GM18511 (cell line): Measurements from ENCODE around the gene VWA8.
"Not testable (repeated sequence)": the region's sequence is repeated elsewhere in the genome, so short reads cannot be mapped to it uniquely, and the experiment has no call there.

Source experiments
- ATAC-seq: cut with Tn5 transposase; IDR thresholded peaks from one replicate; pipeline ENCODE4 v1.9.1; 2021; ENCODE audit warnings: mild to moderate bottlenecking, moderate library complexity; ENCODE audit not compliant: unreplicated experiment

Gene VWA8

DNA sequence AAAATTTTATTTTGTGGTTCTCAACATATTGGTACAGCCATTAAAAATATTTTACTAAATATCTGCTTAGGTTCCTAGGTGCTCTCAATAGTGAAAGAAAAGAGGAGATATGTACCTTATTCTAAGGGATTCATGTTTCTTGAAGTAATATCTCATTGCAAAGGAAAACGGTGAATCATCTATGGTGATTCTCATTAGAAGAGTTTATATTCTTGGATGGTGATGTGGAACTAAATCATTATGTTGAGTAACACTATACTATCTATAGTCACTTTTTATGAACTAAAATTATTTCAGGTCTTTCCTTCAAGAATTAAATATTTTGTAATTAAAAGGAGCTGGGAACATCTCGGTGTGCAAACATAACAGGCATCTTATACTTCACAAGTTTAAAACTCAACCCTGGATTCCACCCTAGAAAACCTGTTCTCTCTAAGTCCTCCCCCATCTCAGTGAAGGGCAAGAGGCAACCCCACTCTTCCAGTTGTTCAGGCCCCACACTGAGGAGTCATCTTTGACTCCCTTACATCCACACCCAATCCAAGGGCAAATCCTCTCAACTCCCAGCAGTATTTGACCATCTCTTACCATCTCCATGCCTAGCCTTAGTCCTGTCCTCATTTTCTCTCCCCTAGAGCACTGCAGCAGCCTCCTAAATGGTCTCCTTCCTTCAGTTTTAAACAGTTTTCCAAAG lies 363.4 kb downstream of the VWA8 start:
- no peak for ATAC-seq

DNA sequence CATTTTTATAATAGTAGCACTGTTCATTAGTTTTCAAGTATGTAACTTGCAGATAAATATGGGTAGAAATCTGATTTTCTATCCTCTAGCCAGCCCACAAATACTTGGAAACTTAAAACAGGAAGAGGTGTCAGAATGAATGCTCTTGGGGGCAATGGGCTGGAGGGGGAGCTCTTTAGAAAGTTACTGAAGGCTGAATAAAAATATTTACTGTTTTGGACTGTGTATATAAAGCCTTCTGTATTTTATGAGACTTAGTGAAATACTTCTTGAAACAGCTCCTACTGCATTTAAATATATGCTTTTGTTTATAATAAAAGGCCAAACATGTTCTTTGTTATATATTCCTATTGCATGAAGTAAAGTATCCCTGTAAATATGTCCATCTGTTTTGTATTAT lies 364.7 kb downstream of the VWA8 start:
- ATAC-seq: no peak

DNA sequence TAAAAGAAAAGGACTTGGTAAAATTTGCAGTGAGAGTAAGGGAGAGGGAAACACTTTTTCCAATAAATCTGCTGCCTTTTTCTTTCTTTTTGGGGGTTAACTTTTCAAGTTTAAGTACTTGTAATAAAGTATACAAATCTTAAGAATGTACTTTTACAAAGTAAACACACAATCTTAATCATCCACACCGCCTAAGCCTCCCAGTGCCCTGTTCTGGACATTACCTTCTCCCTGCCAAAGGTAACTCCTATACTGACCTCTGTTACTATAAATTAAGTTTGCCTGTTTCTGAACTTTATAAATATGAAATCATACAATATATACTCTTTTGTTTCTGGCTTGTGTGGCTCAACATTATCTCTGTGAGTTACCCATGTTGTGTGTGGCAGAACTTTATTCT lies 365.6 kb downstream of the VWA8 start:
- no peak for ATAC-seq

DNA sequence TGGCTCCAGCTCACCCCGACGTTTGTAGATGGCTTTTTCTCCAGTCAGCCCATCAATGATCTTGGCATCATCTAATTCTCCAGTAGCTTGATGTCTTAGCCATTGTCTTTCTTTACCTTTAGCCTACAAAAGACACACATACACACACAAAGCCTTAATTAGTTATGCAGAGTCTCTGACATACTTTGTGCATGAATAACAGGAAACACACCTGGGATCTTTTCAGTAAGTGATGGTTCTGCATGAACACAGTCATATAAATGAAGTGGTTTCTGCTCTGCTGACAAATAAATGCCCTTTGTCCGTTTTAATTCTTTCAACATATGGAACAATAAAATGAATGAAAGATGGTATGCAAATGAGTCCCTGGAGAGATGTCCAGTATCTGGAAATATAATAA lies 370.3 kb downstream of the VWA8 start:
- ATAC-seq: no peak

DNA sequence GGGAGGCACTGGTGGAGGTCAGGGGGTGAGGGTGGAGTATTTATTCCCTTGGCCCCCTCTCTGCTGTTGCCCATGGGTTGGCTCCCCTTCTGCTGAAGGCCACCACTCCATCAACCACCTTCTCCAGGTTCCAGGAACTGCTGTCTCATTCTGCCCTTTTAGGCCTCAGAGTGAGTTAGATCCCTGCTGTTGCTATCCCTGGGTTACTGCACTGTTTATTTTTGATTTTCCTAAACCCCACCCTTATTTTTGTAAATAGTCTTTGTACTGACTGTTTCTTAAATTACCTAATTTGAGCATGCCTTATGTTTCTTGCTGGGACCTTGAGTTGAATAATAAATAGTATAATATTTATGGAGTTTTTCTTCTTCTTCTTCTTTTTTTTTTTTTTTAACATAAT lies 370.8 kb downstream of the VWA8 start:
- no peak for ATAC-seq

DNA sequence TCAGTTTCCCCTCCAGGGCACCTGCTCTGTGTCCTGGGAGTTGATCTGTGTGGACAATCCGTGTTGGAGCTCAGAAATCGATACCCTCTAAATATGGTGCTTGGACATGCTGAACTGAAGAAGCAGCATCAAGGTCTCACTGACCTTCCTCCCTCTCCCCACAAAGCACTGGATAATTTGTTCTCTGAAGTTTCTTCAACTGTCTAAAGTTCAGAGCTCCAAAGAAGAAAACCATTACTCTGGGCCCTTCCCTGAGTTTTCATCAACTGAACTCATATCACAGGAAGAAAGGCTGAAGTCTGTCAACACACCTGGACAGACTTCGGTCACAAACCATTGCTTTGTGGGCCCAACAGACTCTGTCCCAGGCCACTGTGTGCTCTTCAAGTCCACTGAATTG lies 371.5 kb downstream of the VWA8 start:
- ATAC-seq: no peak

DNA sequence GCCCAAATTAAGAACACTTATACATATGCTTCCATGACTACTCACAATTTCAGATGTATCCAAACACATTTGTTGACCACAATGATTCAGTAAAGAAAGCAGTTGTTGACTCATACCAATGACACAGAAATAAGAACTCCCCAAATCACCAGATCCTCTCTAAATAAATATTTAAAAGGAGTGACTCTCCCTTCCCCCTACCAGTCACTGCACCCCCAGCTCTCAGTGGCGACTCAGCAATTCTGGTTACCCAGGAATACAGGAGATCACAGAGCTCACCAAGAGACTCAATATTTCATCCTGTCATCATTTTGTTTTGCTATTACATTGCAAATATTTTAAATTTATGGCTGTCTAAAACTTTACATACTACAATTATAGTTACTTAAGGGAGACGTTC lies 372.0 kb downstream of the VWA8 start:
- no peak for ATAC-seq

DNA sequence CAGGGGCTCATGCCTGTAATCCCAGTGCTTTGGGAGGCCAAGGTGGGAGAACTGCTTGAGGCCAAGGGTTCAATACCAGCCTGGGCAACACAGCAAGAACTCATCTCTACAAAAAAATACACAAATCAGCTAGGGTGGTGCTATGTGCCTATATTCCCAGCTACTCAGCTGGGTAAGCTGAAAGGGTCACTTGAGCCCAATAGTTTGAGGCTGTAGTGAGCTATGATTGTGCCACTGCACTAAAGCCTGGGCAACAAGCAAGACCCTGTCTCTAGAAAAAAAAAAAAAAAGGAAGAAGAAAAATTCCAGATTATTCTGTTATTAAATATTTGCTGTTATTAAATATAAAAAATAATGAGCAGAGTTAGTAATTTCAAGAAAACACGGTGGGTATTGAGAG lies 372.5 kb downstream of the VWA8 start:
- no peak for ATAC-seq

DNA sequence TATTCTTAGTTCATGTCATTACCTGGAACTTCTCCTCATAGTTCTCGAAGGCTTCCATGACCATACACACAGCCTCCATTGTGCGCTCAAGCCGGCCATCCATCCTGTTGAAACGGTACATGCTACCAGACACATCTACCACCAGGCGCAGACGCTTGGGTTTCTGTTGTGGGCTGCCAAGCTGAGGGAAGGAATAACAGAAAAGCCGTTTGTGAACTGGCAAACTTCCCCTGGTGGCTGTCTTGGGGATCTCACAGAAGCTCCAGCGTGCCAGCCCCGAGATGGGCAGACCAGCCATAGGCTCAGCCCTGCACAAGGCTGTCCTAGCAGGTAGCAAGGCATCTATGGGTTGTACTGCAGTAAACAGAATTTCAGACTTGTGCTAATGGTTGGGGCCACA lies 373.4 kb downstream of the VWA8 start:
- ATAC-seq: no peak

DNA sequence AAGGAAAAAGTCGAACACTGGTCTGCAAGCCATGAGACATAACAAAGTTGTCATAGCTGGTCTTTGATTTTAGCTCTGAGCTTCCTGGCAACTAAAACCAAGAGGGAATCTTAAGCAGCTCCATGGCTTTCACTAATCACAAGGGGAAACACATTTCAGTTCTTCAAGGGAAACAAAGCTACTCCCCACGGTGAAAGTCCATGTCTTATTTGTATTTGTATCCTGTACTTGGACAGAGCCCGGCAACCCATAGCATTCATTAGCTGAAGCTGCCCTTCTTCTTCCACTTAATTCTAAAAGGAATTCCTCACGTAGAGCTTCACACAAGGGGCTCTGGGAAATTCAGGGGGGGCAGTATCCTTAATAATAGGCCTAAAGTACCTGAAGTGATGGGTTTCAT lies 374.7 kb downstream of the VWA8 start:
- ATAC-seq: no peak

DNA sequence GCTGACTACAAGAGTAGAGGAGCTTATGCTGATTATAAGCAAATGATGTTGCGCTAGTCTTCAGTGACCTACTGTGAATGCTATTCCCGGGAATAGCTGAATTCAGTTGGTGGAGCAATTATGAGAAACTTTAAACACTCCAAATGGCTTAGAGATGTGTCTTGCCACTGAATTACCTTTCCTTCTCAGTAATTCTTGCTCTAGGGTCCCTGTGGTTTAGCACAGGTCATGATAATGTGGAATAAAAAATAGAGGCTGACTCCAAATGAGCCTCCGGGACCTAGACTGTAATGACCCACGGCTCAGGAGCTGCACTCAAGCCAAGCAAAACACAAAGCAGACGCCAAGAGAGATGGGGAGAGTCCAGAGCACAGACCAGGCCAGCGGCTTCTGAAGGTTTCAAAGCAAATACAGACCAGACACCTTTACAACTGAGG lies 378.9 kb downstream of the VWA8 start:
- ATAC-seq: no peak

DNA sequence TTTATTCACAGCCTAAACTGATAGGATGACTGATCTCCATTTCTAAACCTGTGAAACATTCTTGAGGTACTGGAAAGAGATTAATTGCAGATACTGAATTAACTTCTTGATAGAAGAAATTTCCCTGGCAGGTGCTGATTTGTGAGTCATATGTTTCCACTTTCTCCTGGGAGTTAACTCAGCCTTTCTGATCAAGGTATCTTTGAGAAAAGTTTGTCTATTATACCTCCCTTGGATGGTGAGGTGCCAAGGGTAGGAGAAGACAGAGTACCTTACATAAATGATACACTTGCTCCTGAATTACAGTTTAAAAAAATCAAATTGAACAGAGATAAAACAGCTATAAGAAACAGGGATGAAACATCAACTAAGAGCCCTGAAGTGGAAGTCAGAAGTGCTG lies 380.6 kb downstream of the VWA8 start:
- no peak for ATAC-seq

DNA sequence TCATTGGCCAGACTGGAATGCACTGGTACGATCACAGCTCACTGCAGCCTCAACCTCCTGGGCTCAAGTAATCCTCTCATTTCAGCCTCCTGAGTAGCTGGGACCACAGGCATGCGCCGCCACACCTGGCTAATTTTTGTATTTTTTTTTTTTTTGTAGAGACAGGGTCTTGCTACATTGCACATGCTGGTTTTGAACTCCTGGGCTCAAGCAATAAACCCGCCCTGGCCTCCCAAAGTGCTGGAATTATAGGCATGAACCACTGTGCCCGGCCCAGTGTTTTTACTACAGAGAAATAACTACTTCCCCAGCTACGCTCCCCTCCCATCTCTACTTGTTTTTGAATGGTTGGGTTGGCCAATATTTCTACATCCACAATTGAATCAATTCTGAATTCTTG lies 381.0 kb downstream of the VWA8 start:
- no peak for ATAC-seq

DNA sequence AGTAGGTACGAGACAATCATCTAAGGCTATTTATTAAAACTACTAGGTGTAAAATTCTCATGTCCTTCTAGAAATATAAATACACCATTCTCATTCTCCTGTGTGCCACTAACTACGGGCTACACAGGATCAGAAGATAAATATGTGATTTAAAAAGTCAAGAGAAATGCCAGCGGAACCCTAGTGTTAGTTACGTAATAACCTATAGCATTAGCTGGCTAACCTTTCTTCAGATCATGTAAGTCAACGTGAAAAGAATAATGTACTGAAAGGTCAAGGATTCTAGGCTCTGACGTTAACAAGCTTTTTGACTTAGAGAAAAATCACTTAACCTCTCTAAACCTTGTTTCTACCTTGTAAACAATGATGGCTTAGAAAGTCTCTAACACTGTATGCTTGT lies 381.7 kb downstream of the VWA8 start:
- no peak for ATAC-seq

DNA sequence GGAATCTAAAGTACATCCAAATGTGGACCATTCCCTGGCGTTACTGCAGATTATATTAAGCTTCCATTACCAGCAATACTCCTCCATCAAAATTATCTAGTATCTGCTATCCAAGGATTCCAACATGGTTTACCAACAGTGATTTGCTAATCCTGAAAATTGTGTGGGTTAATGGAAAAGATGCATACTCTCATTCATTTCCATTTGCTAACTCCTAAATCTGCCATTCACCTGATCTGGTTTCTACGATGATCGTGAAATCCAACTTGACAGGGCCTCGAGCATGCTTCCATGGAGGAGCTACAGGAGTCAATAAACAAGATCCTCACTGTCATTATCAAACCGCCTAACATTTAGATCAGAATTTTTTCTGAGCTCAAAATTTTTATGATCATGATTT lies 382.5 kb downstream of the VWA8 start:
- no peak for ATAC-seq

DNA sequence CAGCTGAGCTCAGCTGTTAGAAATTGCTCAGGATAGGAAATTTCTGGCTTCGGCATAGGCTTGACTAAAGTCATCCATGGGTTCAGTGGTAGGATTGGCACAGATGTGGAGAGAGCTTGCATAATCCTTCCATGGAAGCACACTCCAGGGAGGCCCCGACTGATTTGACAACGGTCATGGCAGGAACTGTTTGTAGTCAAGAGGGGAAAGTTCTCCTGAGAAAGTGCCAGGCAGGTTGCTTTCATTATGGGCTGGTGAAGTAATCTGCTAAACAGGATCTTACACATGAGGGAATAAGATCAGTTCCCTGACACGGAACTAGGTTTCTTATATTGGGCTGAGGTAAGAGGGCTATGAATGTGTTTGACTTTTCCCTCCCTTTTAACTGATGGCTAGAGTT lies 383.5 kb downstream of the VWA8 start:
- no peak for ATAC-seq

DNA sequence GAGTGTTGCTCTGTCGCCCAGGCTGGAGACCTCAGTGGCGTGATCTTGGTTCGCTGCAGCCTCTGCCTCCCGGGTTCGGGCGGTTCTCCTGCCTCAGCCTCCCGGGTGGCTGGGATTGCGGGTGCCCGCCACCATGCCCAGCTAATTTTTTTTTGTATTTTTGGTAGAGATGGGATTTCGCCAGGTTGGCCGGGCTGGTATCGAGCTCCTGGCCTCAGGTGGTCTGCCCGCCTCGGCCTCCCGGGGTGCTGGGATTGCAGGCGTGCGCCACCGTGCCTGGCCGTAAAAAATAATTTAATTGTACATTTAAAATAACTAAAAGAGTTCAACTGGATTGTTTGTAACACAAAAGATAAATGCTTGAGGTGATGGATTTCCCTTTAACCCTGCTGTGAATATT lies 387.3 kb downstream of the VWA8 start:
- not testable (repeated sequence) for ATAC-seq

DNA sequence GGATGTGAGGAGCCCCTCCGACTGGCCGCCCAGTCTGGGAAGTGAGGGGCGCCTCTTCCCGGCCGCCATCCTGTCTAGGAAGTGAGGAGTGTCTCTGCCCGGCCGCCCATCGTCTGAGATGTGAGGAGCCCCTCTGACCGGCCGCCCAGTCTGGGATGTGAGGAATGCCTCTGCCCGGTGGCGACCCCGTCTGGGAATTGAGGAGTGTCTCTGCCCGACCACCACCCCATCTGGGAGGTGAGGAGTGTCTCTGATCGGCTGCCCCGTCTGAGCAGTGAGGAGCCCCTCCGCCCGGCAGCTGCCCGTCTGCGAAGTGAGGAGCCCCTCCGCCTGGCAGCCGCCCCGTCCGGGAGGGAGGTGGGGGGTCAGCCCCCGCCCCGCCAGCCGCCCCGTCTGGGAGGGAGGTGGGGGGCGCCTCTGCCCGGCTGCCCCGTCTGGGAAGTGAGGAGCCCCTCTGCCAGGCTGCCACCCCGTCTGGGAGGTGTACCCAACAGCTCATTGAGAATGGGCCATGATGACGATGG lies 389.0 kb downstream of the VWA8 start:
- ATAC-seq: not testable (repeated sequence)

DNA sequence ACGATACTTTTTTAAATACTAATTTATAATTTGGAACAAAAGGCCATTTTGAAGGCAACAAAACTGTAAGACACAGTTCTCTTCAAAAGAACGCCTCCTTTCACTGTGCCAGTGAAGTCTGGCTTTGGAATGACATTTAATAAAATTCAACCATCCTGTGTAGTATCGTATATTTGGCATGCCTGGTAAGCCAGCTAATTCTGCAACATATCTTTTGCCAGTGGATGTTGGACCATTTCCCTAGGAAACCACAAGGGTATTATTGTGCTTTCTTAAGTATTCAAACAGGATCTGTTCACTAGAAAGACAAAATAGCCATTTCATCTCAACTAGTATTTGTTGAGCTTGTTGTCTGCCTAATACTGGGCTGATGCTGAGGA lies 391.9 kb downstream of the VWA8 start:
- ATAC-seq: no peak

DNA sequence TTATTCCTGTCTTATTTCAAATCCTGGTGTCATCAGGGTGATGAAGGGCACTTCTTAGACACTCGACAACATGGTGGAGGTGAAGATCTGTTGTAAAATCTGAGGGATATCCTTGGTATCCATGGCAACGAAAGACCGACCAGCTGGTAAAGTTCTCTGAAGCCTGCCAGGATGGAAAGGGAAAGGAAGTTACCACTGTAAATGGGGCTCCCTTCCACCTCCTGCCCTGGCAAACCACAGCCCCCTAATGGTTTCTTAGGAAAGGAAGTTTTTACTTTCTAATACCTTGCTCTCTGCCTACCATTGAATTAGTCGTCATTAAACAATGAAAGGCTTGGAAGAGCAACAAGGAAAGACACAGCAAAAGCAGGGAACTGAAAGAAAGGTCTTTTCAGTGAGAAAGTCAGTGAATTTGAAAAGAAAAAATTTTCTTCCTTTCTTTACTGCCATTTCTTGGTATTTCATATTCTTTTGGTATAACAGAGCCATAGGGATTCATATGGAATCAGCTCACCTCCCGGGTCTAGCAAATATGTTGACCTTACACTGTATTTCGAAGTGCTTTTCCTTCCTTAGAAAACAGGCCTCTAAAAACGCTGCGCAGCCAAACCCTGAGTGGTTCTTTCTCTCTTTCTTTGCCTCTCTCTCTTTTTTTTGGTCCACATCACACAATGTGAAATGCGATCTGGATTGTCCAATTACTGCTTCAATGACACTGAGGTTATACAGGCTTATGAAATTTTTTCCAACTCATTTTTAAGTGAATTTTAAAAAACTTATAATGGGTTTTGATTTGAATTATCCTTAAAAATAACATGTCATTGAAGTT lies 392.6 kb downstream of the VWA8 start:
- no peak for ATAC-seq

DNA sequence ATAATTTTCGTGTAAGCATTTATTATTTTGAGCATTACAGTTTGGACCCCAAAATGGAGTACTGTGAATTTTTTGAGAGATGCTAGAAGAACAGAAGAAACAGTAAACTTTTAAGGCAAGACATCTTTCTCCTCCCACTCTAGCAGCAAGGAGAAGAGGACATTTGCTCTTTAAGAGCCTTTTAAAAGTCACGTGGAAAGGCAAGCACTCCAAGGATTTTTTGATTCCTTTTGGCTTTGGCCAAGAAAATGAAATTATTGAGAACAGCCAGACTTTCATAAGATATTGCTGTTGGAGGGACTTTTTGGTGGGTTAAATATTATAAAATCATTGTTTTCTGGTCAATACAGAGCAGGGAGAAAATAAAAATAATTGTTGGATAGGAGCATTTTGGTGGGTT lies 393.5 kb downstream of the VWA8 start:
- ATAC-seq: no peak

DNA sequence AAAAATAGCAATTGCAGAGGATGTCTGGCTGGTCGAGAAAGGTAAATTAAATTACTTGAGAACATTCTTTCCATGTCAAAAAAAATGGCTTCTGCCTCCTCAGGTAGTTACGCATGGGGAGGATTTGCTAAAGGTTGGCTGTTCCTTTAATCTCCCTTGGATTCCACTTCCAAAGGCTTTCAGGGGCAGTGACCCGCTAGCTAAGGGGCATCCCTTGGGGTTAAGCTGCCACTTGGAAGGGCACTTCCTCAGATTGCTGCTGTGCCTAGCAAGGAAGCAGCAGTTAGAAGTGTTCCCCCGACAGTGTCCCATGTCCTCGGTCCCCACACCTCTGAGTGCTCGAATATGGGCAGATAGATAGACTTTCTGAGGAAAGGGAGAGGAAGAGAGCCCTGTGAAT lies 395.1 kb downstream of the VWA8 start:
- ATAC-seq: no peak
